Measurements from ENCODE around the gene SYNGR2.
"Not testable (repeated sequence)": the region's sequence is repeated elsewhere in the genome, so short reads cannot be mapped to it uniquely, and the experiment has no call there.

Gene SYNGR2

GRCh38 chr17:78164748-78165607, 3.4 kb upstream of the SYNGR2 start:
- Histone ChIP-seq H3K9ac (ENCODE audit: insufficient read length, low read depth) (no peak overlapping the region), H3K4me3 (ENCODE audit: insufficient read length, low read depth) (no peak overlapping the region), H3K27me3 (ENCODE audit: insufficient read depth, insufficient read length) (no peaks in the 10 kb centered on the region), H3K4me1 (ENCODE audit: insufficient read depth, insufficient read length) (peaks cover 12% of the 10 kb centered on the region), H3K9me3 (ENCODE audit: insufficient read depth, low read length) (no peaks in the 10 kb centered on the region), H3K36me3 (ENCODE audit: insufficient read depth, insufficient read length, low read length) (no peaks in the 10 kb centered on the region)
- no peak for TF ChIP-seq YY1 (IDR thresholded peaks at IDR 0.05; ENCODE audit: insufficient read depth, insufficient read length)
- TF ChIP-seq ZNF274 (IDR thresholded peaks at IDR 0.05; ENCODE audit: low read depth, low read length) = no peak
- no peak for TF ChIP-seq SUZ12 (IDR thresholded peaks at IDR 0.05; ENCODE audit: extremely low read depth, insufficient read depth, insufficient read length)
- no peak for DNase-seq (ENCODE audit: low read depth, low spot score)

DNA sequence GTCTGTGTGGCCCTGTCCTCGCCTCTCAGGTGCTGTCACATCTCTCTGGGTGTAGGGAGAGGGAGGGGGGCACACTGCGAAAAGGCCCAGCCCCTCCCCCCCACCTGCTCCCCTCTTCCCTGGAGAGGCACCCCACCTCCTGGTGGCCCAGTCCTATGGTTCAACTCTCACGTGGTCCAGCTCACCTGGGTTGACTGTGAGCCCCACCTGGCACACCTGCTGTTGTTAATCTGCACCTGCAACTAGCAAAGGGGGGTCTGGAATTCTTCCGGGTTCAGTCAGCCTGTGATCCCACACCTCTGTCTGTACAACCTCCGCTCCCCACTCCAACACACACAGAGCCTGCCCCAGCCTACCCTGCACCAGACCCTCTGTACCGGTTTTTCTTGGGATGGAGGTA, 2.0 kb upstream of the SYNGR2 start:
- Histone ChIP-seq H3K27me3 (ENCODE audit: insufficient read depth, insufficient read length) (no peaks in the 10 kb centered on the region), H3K9me3 (ENCODE audit: insufficient read depth, low read length) (no peaks in the 10 kb centered on the region), H3K36me3 (ENCODE audit: insufficient read depth, insufficient read length, low read length) (peaks cover 9% of the 10 kb centered on the region), H3K9ac (ENCODE audit: insufficient read length, low read depth) (no peak overlapping the region), H3K4me1 (ENCODE audit: insufficient read depth, insufficient read length) (peaks cover 20% of the 10 kb centered on the region), H3K4me3 (ENCODE audit: insufficient read length, low read depth) (no peak overlapping the region)
- no peak for DNase-seq (ENCODE audit: low read depth, low spot score)
- TF ChIP-seq ZNF274 (IDR thresholded peaks at IDR 0.05; ENCODE audit: low read depth, low read length) = no peak
- TF ChIP-seq YY1 (IDR thresholded peaks at IDR 0.05; ENCODE audit: insufficient read depth, insufficient read length) = no peak
- no peak for TF ChIP-seq SUZ12 (IDR thresholded peaks at IDR 0.05; ENCODE audit: extremely low read depth, insufficient read depth, insufficient read length)

DNA sequence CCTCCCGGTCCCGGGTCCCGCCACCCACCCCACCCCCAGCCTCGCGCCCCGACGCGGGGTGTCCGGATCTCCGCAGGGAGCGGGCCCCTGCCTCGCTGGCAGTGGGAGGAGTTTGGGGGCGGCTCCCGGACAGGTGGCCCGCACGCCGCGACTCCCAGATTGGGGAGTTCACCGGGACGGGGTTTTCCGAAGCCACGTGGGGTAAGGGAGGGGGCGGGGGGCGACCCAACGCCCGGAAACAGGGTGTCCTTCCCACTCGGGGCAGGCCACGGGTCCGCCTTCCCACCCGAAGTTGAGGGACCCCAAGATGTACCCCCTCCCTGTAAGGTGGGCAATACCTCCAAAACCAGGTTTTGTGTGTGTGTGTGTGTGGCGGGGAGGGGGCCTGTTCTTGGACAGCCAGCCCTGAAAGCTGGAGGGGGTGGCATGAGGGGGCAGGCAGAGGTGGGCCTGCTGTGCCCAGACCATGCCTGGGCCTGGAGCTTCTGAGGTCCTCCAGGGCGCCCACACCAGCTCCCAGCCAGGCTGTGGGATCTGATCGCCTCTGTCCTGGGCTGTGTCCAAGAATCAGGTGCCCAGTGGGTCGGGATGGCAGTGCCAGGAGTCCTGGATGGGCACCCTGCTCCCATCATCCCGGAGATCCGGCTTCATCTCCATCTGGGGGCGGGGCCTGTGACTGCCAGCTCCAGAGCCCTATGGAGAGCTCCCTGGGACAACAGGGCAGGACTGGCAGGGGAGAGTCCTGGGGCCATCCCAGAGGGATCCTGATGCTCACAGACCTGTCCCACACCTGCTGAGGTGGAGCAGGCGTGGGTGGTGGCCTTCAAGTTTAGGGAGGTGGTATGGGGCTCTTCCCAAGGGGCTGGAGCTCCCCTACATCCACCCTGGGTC, 767 bp downstream of the SYNGR2 start:
- DNase-seq (ENCODE audit: low read depth, low spot score) = no peak
- Histone ChIP-seq H3K9ac (ENCODE audit: insufficient read length, low read depth) (peak overlapping the region; percentile 86), H3K9me3 (ENCODE audit: insufficient read depth, low read length) (no peaks in the 10 kb centered on the region), H3K4me3 (ENCODE audit: insufficient read length, low read depth) (peak overlapping the region; percentile 73), H3K4me1 (ENCODE audit: insufficient read depth, insufficient read length) (peaks cover 33% of the 10 kb centered on the region), H3K27me3 (ENCODE audit: insufficient read depth, insufficient read length) (no peaks in the 10 kb centered on the region), H3K36me3 (ENCODE audit: insufficient read depth, insufficient read length, low read length) (peaks cover 30% of the 10 kb centered on the region)
- TF ChIP-seq ZNF274 (IDR thresholded peaks at IDR 0.05; ENCODE audit: low read depth, low read length) (no peak), SUZ12 (IDR thresholded peaks at IDR 0.05; ENCODE audit: extremely low read depth, insufficient read depth, insufficient read length) (no peak), YY1 (IDR thresholded peaks at IDR 0.05; ENCODE audit: insufficient read depth, insufficient read length) (no peak)

DNA sequence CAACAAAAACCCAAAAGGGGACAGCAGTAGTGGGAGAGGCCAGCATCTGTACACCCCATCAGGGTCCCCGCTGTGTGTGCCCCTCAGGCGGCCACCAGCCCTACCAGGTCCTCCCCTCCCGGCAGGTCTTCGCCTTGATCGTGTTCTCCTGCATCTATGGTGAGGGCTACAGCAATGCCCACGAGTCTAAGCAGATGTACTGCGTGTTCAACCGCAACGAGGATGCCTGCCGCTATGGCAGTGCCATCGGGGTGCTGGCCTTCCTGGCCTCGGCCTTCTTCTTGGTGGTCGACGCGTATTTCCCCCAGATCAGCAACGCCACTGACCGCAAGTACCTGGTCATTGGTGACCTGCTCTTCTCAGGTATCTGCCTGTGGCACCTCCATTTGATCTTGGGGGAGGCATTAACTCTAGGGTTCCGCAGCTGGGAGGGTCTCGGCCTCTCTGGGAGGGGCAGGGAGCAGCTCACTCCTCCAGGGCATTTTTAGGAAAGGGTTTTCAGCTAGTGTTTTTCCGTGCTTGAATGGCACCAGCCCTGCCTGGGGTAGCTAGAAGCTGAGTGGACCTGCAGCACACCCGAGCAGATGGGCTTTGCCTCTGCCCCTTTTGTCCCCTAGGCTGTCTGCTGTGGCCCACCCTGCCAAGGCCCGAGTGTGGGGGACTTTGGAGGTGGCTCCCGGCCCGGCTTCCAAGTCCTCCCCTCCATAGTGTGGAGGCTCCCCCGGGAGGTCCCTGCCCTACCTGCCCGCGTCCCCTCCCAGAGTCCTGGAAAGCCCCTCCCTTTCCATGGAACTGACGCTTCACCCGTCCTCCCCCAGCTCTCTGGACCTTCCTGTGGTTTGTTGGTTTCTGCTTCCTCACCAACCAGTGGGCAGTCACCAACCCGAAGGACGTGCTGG, 2.6 kb downstream of the SYNGR2 start:
- Histone ChIP-seq H3K36me3 (ENCODE audit: insufficient read depth, insufficient read length, low read length) (peaks cover 48% of the 10 kb centered on the region), H3K9me3 (ENCODE audit: insufficient read depth, low read length) (no peaks in the 10 kb centered on the region), H3K27me3 (ENCODE audit: insufficient read depth, insufficient read length) (no peaks in the 10 kb centered on the region), H3K9ac (ENCODE audit: insufficient read length, low read depth) (peak overlapping the region; percentile 17), H3K4me3 (ENCODE audit: insufficient read length, low read depth) (no peak overlapping the region), H3K4me1 (ENCODE audit: insufficient read depth, insufficient read length) (peaks cover 43% of the 10 kb centered on the region)
- no peak for TF ChIP-seq SUZ12 (IDR thresholded peaks at IDR 0.05; ENCODE audit: extremely low read depth, insufficient read depth, insufficient read length)
- TF ChIP-seq ZNF274 (IDR thresholded peaks at IDR 0.05; ENCODE audit: low read depth, low read length) = no peak
- no peak for TF ChIP-seq YY1 (IDR thresholded peaks at IDR 0.05; ENCODE audit: insufficient read depth, insufficient read length)
- DNase-seq (ENCODE audit: low read depth, low spot score) = no peak

DNA sequence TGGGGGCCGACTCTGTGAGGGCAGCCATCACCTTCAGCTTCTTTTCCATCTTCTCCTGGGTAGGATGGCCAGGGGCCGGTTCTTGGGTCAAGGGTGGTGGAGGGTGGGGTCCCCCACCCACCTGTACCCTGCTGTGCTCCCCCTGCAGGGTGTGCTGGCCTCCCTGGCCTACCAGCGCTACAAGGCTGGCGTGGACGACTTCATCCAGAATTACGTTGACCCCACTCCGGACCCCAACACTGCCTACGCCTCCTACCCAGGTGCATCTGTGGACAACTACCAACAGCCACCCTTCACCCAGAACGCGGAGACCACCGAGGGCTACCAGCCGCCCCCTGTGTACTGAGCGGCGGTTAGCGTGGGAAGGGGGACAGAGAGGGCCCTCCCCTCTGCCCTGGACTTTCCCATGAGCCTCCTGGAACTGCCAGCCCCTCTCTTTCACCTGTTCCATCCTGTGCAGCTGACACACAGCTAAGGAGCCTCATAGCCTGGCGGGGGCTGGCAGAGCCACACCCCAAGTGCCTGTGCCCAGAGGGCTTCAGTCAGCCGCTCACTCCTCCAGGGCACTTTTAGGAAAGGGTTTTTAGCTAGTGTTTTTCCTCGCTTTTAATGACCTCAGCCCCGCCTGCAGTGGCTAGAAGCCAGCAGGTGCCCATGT, 3.3 kb downstream of the SYNGR2 start:
- peak overlapping the region; percentile 17 for H3K9ac ChIP-seq (ENCODE audit: insufficient read length, low read depth)
- not testable (repeated sequence) for H3K4me3 ChIP-seq (ENCODE audit: insufficient read length, low read depth); DNase-seq (ENCODE audit: low read depth, low spot score); H3K9me3 ChIP-seq (ENCODE audit: insufficient read depth, low read length); H3K27me3 ChIP-seq (ENCODE audit: insufficient read depth, insufficient read length)
- H3K4me1 ChIP-seq (ENCODE audit: insufficient read depth, insufficient read length) = peaks cover 48% of the 10 kb centered on the region
- peaks cover 55% of the 10 kb centered on the region for H3K36me3 ChIP-seq (ENCODE audit: insufficient read depth, insufficient read length, low read length)

DNA sequence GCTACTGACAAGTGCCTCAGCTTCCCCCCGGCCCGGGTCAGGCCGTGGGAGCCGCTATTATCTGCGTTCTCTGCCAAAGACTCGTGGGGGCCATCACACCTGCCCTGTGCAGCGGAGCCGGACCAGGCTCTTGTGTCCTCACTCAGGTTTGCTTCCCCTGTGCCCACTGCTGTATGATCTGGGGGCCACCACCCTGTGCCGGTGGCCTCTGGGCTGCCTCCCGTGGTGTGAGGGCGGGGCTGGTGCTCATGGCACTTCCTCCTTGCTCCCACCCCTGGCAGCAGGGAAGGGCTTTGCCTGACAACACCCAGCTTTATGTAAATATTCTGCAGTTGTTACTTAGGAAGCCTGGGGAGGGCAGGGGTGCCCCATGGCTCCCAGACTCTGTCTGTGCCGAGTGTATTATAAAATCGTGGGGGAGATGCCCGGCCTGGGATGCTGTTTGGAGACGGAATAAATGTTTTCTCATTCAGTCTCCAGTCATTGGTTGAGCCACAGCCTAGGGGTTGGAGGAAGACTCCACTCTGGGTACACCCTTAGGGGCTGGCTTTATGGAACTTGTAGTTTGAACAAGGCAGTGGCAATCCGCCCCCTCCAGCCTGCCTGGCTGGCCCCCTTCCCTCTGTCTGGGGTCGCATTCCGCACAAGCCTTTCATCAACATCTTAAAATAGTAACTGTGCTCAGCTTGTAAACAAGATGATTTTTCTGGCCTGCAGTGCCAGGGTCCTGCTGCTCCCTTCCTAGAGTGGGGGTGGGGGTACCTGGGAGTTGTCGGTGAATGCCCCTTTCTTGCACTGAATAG, 4.1 kb downstream of the SYNGR2 start:
- H3K4me3 ChIP-seq (ENCODE audit: insufficient read length, low read depth) = no peak overlapping the region
- H3K27me3 ChIP-seq (ENCODE audit: insufficient read depth, insufficient read length) = no peaks in the 10 kb centered on the region
- no peaks in the 10 kb centered on the region for H3K9me3 ChIP-seq (ENCODE audit: insufficient read depth, low read length)
- peaks cover 48% of the 10 kb centered on the region for H3K4me1 ChIP-seq (ENCODE audit: insufficient read depth, insufficient read length)
- H3K36me3 ChIP-seq (ENCODE audit: insufficient read depth, insufficient read length, low read length) = peaks cover 58% of the 10 kb centered on the region
- TF ChIP-seq ZNF274 (IDR thresholded peaks at IDR 0.05; ENCODE audit: low read depth, low read length) = no peak
- TF ChIP-seq YY1 (IDR thresholded peaks at IDR 0.05; ENCODE audit: insufficient read depth, insufficient read length) = no peak
- TF ChIP-seq SUZ12 (IDR thresholded peaks at IDR 0.05; ENCODE audit: extremely low read depth, insufficient read depth, insufficient read length) = no peak
- DNase-seq (ENCODE audit: low read depth, low spot score) = no peak
- H3K9ac ChIP-seq (ENCODE audit: insufficient read length, low read depth) = peak overlapping the region; percentile 58

Measured in NT2/D1 (cell line).